RWPE2 (cell line): ENCODE data around the gene CACNB1.

Experiments
- ATAC-seq: fragments of 200-7000 bp; cut with Tn5 transposase; 3 replicates; pipeline ENCODE4 v1.9.1; 2021; ENCODE audit warnings: low read depth
- DNase-seq: peaks from one replicate; pipeline ENCODE4 v3.0.0-alpha.2; 2020; ENCODE audit warnings: low spot score
- H3K27ac ChIP-seq: fragments of 450-650 bp; 2 replicates; pipeline ENCODE4 v1.5.1; 2017; ENCODE audit warnings: mild to moderate bottlenecking; ENCODE audit not compliant: poor library complexity, severe bottlenecking
- H3K27me3 ChIP-seq: fragments of 250-450 bp; sonication (Bioruptor Pico); 2 replicates; pipeline ENCODE4 v1.5.1; 2021; ENCODE audit warnings: mild to moderate bottlenecking, moderate library complexity; ENCODE audit not compliant: insufficient read depth, poor library complexity, severe bottlenecking
- H3K36me3 ChIP-seq: fragments of 250-450 bp; sonication (Bioruptor Pico); 2 replicates; pipeline ENCODE4 v1.5.1; 2020; ENCODE audit warnings: low read depth, mild to moderate bottlenecking, moderate library complexity
- H3K4me1 ChIP-seq: fragments of 250-450 bp; sonication (Bioruptor Pico); 2 replicates; pipeline ENCODE4 v1.5.1; 2021; ENCODE audit warnings: mild to moderate bottlenecking, moderate library complexity; ENCODE audit not compliant: insufficient read depth, poor library complexity, severe bottlenecking
- H3K4me3 ChIP-seq: fragments of 250-450 bp; sonication (Bioruptor Pico); 2 replicates; pipeline ENCODE4 v1.5.1; 2021; ENCODE audit warnings: mild to moderate bottlenecking, moderate library complexity; ENCODE audit not compliant: severe bottlenecking
- H3K9me3 ChIP-seq: fragments of 250-450 bp; sonication (Bioruptor Pico); 2 replicates; pipeline ENCODE4 v1.5.1; 2021; ENCODE audit warnings: mild to moderate bottlenecking, moderate library complexity; ENCODE audit not compliant: severe bottlenecking
- TF ChIP-seq, protein P1 (sequence below): fragments of 450-650 bp; IDR thresholded peaks from one replicate; pipeline ENCODE4 v1.5.1; 2017; ENCODE audit warnings: mild to moderate bottlenecking, moderate library complexity; ENCODE audit not compliant: poor library complexity, severe bottlenecking

Gene CACNB1

DNA sequence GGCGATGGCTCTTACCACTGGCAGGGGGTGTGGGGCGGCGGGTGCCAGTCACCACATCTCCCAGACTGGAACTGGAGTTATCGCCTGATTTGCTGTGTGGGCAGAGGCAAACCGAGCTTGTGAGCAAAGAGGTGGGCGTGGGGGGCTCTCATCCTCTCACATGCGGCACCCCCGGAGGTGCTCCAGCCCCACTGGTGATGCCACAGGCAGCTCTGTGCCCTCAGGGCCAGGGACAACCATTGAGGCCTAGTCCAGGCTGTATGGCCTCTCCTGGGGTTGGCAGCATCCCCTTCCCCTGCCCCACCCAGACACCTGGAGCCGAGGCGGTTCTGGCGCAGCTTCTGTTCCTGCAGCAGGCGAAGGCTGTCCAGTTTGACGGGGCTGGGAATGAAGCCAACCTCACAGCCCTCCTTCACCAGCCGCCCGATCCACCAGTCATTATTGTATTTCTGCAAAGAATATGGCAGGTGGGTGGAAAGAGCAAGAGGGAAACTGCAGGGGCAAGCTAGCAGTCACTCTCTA, 10.9 kb downstream of the CACNB1 start:
- no peak for DNase-seq
- H3K36me3 ChIP-seq, result peaks cover 73% of the 10 kb centered on the region
- ATAC-seq, result no peak
- no peak overlapping the region for H3K4me3 ChIP-seq
- H3K27me3 ChIP-seq, result no peaks in the 10 kb centered on the region
- TF ChIP-seq, protein P1, sequence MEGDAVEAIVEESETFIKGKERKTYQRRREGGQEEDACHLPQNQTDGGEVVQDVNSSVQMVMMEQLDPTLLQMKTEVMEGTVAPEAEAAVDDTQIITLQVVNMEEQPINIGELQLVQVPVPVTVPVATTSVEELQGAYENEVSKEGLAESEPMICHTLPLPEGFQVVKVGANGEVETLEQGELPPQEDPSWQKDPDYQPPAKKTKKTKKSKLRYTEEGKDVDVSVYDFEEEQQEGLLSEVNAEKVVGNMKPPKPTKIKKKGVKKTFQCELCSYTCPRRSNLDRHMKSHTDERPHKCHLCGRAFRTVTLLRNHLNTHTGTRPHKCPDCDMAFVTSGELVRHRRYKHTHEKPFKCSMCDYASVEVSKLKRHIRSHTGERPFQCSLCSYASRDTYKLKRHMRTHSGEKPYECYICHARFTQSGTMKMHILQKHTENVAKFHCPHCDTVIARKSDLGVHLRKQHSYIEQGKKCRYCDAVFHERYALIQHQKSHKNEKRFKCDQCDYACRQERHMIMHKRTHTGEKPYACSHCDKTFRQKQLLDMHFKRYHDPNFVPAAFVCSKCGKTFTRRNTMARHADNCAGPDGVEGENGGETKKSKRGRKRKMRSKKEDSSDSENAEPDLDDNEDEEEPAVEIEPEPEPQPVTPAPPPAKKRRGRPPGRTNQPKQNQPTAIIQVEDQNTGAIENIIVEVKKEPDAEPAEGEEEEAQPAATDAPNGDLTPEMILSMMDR, result no peak
- no peaks in the 10 kb centered on the region for H3K9me3 ChIP-seq
- H3K4me1 ChIP-seq, result no peaks in the 10 kb centered on the region
- H3K27ac ChIP-seq, result no peak overlapping the region

DNA sequence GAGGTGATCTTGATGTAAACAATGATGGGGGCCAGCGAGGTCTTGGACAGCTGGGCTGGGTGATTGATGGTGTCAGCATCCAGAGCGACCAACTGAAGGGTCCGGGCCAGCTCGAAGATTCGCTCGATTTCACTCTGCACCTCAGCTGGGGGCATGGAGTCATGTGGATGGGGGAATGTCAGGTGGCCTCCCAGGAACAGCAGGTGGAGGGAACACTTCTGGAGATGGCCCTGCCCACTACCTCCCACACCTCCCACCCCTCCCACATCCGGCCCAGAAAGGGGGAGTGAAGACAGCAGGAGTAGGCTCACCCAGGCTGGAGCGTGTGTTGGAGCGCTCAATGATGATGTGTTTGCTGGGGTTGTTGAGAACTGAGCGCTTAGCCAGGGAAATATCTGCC, 13.7 kb downstream of the CACNB1 start:
- TF ChIP-seq, protein P1, result no peak
- Histone ChIP-seq H3K36me3 (peaks cover 59% of the 10 kb centered on the region), H3K4me1 (peaks cover 2% of the 10 kb centered on the region), H3K4me3 (no peak overlapping the region), H3K9me3 (no peaks in the 10 kb centered on the region), H3K27ac (no peak overlapping the region), H3K27me3 (no peaks in the 10 kb centered on the region)
- ATAC-seq (no peak), DNase-seq (no peak)

DNA sequence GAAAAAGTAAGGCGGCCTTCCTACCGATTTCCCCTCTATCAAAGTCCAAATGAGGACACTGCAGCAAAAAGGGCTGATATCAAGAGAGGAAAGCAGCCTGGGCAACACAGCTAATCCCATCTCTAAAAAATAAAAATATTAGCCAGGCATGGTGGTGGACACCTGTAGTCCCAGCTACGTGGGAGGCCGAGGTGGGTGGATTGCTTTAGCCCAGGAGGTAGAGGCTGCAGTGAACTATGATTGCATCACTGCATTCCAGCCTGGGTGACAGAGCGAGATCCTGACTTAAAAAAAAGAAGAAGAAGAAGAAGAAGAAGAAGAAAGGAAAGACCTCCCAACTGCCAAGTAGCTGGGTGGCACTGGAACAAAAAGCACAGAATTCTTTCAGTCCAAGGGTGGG, 14.4 kb downstream of the CACNB1 start:
- no peaks in the 10 kb centered on the region for H3K9me3 ChIP-seq
- H3K27me3 ChIP-seq, result no peaks in the 10 kb centered on the region
- peaks cover 56% of the 10 kb centered on the region for H3K36me3 ChIP-seq
- H3K4me3 ChIP-seq, result no peak overlapping the region
- DNase-seq, result no peak
- H3K4me1 ChIP-seq, result peaks cover 7% of the 10 kb centered on the region
- TF ChIP-seq, protein P1, result no peak
- no peak for ATAC-seq
- no peak overlapping the region for H3K27ac ChIP-seq

DNA sequence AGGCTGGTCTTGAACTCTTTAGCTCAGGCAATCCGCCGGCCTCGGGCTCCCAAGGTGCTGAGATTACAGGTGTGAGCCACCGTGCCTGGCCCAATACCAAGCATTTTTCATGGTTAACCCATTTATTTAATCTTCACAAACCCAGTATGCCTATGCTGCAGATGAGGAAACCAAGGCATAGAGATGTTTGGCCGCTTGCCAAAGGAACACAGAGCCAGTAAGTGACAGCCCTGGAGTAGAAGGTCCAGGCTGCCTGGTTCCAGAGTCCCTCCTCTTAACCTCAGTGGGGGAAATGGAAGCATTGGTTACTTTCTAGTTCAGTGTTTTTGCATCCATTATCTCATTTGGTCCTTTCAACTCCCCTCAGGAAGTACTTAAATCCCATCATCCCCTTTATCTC, 16.2 kb downstream of the CACNB1 start:
- ATAC-seq, result no peak
- Histone ChIP-seq H3K27ac (no peak overlapping the region), H3K4me3 (no peak overlapping the region), H3K9me3 (no peaks in the 10 kb centered on the region), H3K27me3 (no peaks in the 10 kb centered on the region), H3K36me3 (peaks cover 52% of the 10 kb centered on the region), H3K4me1 (peaks cover 7% of the 10 kb centered on the region)
- TF ChIP-seq, protein P1, result no peak
- no peak for DNase-seq

DNA sequence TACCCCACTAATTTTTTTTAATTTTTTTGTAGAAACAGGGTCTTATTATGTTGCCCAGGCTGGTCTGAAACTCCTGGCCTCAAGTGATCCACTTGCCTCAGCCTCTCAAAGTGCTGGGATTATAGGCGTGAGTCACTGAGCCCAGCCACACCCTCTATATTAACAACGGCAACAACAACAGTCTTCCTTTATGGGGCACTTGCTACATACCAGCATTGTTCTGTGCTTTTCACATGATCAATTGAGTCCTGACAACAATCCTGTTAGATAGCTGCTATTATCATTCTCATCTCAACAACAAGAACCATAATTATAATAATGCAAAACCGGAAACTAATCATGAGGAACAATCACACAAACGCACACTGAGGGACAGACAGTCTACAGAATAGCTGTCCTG, 18.9 kb downstream of the CACNB1 start:
- Histone ChIP-seq H3K4me3 (no peak overlapping the region), H3K9me3 (no peaks in the 10 kb centered on the region), H3K27me3 (no peaks in the 10 kb centered on the region), H3K36me3 (peaks cover 45% of the 10 kb centered on the region), H3K4me1 (peaks cover 7% of the 10 kb centered on the region), H3K27ac (no peak overlapping the region)
- TF ChIP-seq, protein P1, result no peak
- DNase-seq (no peak), ATAC-seq (peak; percentile 81)
